AG10803 (cell line): ENCODE results near the gene KLHDC7A.

Experiments
- DNase-seq: peaks from one replicate; pipeline ENCODE4 v3.0.0; 2010; ENCODE audit warnings: low read depth
- H3K4me3 ChIP-seq: 2 replicates; pipeline ENCODE4 v1.5.1; 2011; ENCODE audit warnings: mild to moderate bottlenecking, low read length, control low read depth
- CTCF ChIP-seq: conservative IDR thresholded peaks from 2 replicates; pipeline ENCODE4 v1.5.1; 2011; ENCODE audit warnings: mild to moderate bottlenecking, low read length, control low read depth, inconsistent platforms

KLHDC7A gene

DNA sequence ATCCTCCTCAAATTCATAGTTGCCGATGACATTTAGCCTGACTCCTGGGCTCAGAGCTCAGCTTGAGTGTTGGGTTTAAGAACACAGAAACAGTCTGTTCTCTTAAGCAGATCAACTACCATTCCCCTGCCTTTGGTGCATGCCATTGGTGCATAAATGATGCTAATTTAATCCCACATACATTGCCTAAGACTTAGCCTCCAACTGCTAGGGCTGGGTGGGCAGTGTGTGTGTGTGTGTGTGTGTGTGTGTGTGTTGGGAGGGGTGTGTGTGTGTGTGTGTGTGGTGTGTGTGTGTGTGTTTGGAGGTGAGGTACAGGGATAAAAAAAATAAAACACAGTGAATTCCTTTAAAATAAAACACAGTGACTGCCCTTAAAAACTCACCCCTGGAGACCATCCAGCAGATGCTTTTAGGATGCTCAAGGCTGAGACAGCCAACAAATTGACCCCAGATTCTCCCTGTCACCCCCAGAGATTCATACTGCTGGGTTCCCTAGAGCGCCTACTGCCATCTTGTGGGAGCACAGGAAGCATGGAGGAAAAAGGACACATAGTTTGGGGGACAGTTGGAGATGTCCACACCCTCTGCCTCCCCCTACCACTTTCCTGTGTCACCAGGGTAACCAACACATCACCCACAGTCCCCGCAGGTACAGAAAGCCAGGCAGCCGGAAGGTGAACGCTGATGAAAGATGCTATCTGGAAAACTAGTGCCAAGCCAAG, 30.6 kb downstream of the KLHDC7A start:
- no peak for DNase-seq
- H3K4me3 ChIP-seq = no peak overlapping the region
- no peak for TF ChIP-seq CTCF

DNA sequence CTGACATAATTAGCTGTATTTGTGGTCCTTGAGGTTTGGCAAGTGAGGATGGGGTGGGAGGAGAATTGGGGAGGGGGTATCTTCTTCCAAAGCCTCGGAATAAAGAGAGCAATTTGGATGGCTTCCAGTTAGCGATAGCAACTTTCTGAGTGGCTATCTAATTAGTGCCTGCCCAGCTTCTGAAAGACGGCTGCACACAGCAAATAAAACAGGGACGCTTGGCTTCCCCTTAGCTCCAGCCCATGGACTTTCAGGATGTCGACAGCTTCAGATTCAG, 31.1 kb downstream of the KLHDC7A start:
- no peak for TF ChIP-seq CTCF
- H3K4me3 ChIP-seq = no peak overlapping the region
- no peak for DNase-seq

GRCh38 chr1:18512883-18513282, 32.2 kb downstream of the KLHDC7A start:
- H3K4me3 ChIP-seq = no peak overlapping the region
- TF ChIP-seq CTCF = no peak
- DNase-seq = no peak

GRCh38 chr1:18513995-18514394, 33.3 kb downstream of the KLHDC7A start:
- H3K4me3 ChIP-seq = no peak overlapping the region
- DNase-seq = no peak
- TF ChIP-seq CTCF = no peak

DNA sequence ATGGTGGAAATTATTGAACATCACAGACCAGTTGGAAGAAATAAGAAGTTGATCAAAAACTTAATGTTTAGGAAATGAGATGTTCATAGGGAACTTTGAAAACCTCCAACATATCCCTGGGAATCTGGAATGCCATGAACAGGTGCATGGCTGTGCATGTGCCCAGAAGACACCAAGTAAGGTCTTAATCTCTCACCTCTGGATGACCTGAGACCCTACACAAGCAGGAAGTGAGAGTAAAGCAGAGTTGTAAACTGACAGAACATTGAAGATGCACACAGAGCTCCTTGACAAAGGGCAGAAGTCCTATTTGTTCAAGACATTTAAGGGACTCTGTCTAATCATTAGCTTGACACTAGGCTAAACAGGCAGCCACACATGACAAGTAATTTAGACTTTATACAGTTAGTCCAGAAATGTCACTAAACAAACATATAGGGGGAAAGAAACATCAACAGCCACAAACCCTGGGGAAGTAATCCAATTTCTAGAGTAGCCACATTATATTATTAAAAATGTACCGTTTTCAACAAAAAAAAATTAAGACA, 34.5 kb downstream of the KLHDC7A start:
- H3K4me3 ChIP-seq = no peak overlapping the region
- no peak for TF ChIP-seq CTCF
- DNase-seq = no peak

- no peak overlapping the region for H3K4me3 ChIP-seq
- no peak for DNase-seq
- TF ChIP-seq CTCF = no peak
Measured at GRCh38 chr1:18516473-18516872, 35.7 kb downstream of the KLHDC7A start.

DNA sequence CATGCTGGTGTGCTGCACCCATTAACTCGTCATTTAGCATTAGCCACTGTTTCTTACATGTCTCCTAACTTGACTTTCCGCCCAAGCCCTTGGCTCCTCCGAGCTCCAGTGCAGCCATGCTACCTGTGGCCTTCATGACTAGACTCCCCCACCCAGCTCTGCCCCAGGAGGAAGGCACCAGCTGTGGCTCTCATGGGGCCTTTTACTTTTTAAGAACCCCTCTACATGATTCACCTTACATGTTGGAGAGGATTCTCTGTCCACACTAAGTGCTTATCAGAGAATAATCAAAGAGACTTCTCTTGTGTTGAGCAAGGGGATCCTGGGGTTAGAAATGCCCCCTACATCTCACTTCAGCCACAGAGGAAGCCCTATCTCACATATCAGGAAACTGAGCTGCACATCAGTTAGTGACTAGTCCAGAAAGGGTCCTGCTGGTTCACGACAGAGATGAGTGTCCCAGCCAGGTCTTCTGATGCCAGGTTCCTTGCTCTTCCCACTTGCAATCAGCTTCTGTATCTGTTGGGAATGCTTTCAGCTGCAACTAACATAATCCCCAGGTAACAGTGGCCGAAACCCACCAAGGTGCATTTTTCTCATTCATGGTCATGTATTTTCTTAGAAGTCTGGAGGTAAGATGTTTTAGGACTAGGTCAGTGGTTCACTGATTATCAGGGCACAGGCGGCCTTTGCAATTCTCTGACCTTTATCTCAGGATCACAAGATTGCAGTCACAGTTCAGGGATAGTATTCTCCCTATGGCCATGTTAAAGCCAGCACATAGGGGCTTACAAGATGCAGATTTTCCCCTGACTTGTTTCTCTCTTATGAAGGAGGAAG, 45.9 kb downstream of the KLHDC7A start:
- no peak for TF ChIP-seq CTCF
- DNase-seq = no peak
- H3K4me3 ChIP-seq = no peak overlapping the region
